H9 (cell line): ENCODE results near the gene BMP5. TPM values are rescaled to one million over a fixed set of nuclear protein-coding genes. Genes with fewer than 3 reads are reported as not detected.

ENCODE experiments used
- DNase-seq: peaks from one replicate; pipeline ENCODE4 v3.0.0-alpha.2; 2017
- H2AFZ ChIP-seq: one replicate; pipeline ENCODE4 v1.6.1; 2013; ENCODE audit warnings: mild to moderate bottlenecking, low read length, control low read depth, moderate library complexity
- H2AK5ac ChIP-seq: 2 replicates; pipeline ENCODE4 v1.6.1; 2013; ENCODE audit warnings: low read length, control low read depth, mixed read lengths; ENCODE audit not compliant: insufficient read length
- H2BK120ac ChIP-seq: one replicate; pipeline ENCODE4 v1.6.1; 2013; ENCODE audit warnings: low read depth, mild to moderate bottlenecking, low read length, control low read depth, inconsistent platforms; ENCODE audit not compliant: poor library complexity, severe bottlenecking
- H2BK12ac ChIP-seq: 2 replicates; pipeline ENCODE4 v1.6.1; 2013; ENCODE audit warnings: low read length, control low read depth, mixed read lengths, low read depth; ENCODE audit not compliant: insufficient read length
- H2BK15ac ChIP-seq: 2 replicates; pipeline ENCODE4 v1.6.1; 2013; ENCODE audit warnings: low read depth, low read length, control low read depth
- H2BK20ac ChIP-seq: one replicate; pipeline ENCODE4 v1.6.1; 2013; ENCODE audit warnings: low read depth, mild to moderate bottlenecking, low read length, control low read depth, inconsistent platforms; ENCODE audit not compliant: poor library complexity, severe bottlenecking
- H2BK5ac ChIP-seq: 2 replicates; pipeline ENCODE4 v1.6.1; 2013; ENCODE audit warnings: low read length, control low read depth, mixed read lengths; ENCODE audit not compliant: insufficient read length
- H3K14ac ChIP-seq: 2 replicates; pipeline ENCODE4 v1.6.1; 2013; ENCODE audit warnings: low read length, control low read depth; ENCODE audit not compliant: insufficient read depth
- H3K18ac ChIP-seq: 2 replicates; pipeline ENCODE4 v1.6.1; 2013; ENCODE audit warnings: low read depth, mild to moderate bottlenecking, mixed read lengths, low read length, control low read depth; ENCODE audit not compliant: insufficient read length
- H3K23ac ChIP-seq: 2 replicates; pipeline ENCODE4 v1.6.1; 2013; ENCODE audit warnings: low read length, control low read depth, mixed read lengths, low read depth; ENCODE audit not compliant: insufficient read length
- H3K23me2 ChIP-seq: 2 replicates; pipeline ENCODE4 v1.6.1; 2013; ENCODE audit warnings: low read depth, mild to moderate bottlenecking, mixed read lengths, low read length, control low read depth; ENCODE audit not compliant: insufficient read length, poor library complexity, severe bottlenecking
- H3K27ac ChIP-seq: 2 replicates; pipeline ENCODE4 v1.5.1; 2013; ENCODE audit warnings: low read length, control low read depth, mixed read lengths, low read depth; ENCODE audit not compliant: insufficient read length
- H3K27me3 ChIP-seq: 2 replicates; pipeline ENCODE4 v1.6.1; 2013; ENCODE audit warnings: low read length, control low read depth, inconsistent platforms; ENCODE audit not compliant: insufficient read depth
- H3K4ac ChIP-seq: 2 replicates; pipeline ENCODE4 v1.6.1; 2013; ENCODE audit warnings: low read depth, mild to moderate bottlenecking, control low read depth, inconsistent platforms, low read length, moderate library complexity
- H3K4me1 ChIP-seq: 2 replicates; pipeline ENCODE4 v1.6.1; 2013; ENCODE audit warnings: low read length, control low read depth, inconsistent platforms; ENCODE audit not compliant: insufficient read depth
- H3K4me2 ChIP-seq: 2 replicates; pipeline ENCODE4 v1.6.1; 2013; ENCODE audit warnings: low read length, control low read depth, mixed read lengths; ENCODE audit not compliant: insufficient read length, insufficient read depth
- H3K56ac ChIP-seq: 2 replicates; pipeline ENCODE4 v1.6.1; 2013; ENCODE audit warnings: low read depth, mild to moderate bottlenecking, mixed read lengths, low read length, control low read depth; ENCODE audit not compliant: insufficient read length
- H3K79me1 ChIP-seq: 2 replicates; pipeline ENCODE4 v1.6.1; 2013; ENCODE audit warnings: low read depth, mild to moderate bottlenecking, moderate library complexity, low read length, control low read depth, inconsistent platforms; ENCODE audit not compliant: insufficient read depth, poor library complexity, severe bottlenecking
- H3K79me2 ChIP-seq: 2 replicates; pipeline ENCODE4 v1.6.1; 2013; ENCODE audit warnings: low read length, control low read depth, inconsistent platforms; ENCODE audit not compliant: insufficient read depth
- H3K9ac ChIP-seq: 2 replicates; pipeline ENCODE4 v1.6.1; 2013; ENCODE audit warnings: low read length, control low read depth, mixed read lengths; ENCODE audit not compliant: insufficient read length; ENCODE audit errors: extremely low read depth
- H3K9me3 ChIP-seq: one replicate; pipeline ENCODE4 v1.6.1; 2013; ENCODE audit warnings: low read depth, low read length, inconsistent platforms; ENCODE audit not compliant: control insufficient read depth
- H3T11ph ChIP-seq: one replicate; pipeline ENCODE4 v1.6.1; 2013; ENCODE audit warnings: mild to moderate bottlenecking, low read length, control low read depth, inconsistent platforms
- H4K20me1 ChIP-seq: one replicate; pipeline ENCODE4 v1.6.1; 2013; ENCODE audit not compliant: control insufficient read depth, insufficient read length, insufficient read depth
- H4K5ac ChIP-seq: 2 replicates; pipeline ENCODE4 v1.6.1; 2013; ENCODE audit warnings: low read depth, mild to moderate bottlenecking, mixed read lengths, low read length, control low read depth; ENCODE audit not compliant: insufficient read length
- H4K8ac ChIP-seq: replicated peaks from 2 replicates; pipeline ENCODE4 v1.6.1; 2013; ENCODE audit warnings: low read length, control low read depth, mixed read lengths, low read depth; ENCODE audit not compliant: insufficient read length
- H4K91ac ChIP-seq: 2 replicates; pipeline ENCODE4 v1.6.1; 2013; ENCODE audit warnings: low read depth, mild to moderate bottlenecking, moderate library complexity, mixed read lengths, low read length, control low read depth; ENCODE audit not compliant: insufficient read length
- H3K27ac Mint-ChIP-seq, 3 experiments: 2 replicates in 2 of 3; 3 replicates in 1 of 3; pipeline ENCODE4 v1.8.0; 2020 to 2021; ENCODE audit warnings: mixed read lengths in 3 of 3, mild to moderate bottlenecking in 1 of 3, moderate library complexity in 1 of 3
- H3K27me3 Mint-ChIP-seq: 2 replicates; pipeline ENCODE4 v1.8.0; 2021; ENCODE audit warnings: low read depth, mild to moderate bottlenecking, moderate library complexity, mixed read lengths
- H3K36me3 Mint-ChIP-seq, 3 experiments: 2 replicates in 2 of 3; 3 replicates in 1 of 3; pipeline ENCODE4 v1.8.0; 2020 to 2021; ENCODE audit warnings: low read depth in 3 of 3, mixed read lengths in 3 of 3; ENCODE audit not compliant: insufficient read depth in 1 of 3
- H3K4me1 Mint-ChIP-seq, 2 experiments: 2 replicates each; pipeline ENCODE4 v1.8.0; 2020; ENCODE audit warnings: mixed read lengths in 2 of 2
- H3K4me3 Mint-ChIP-seq, 2 experiments: 2 replicates in 1 of 2; 3 replicates in 1 of 2; pipeline ENCODE4 v1.8.0; 2020 to 2021; ENCODE audit warnings: mild to moderate bottlenecking in 2 of 2, mixed read lengths in 2 of 2, moderate library complexity in 1 of 2
- H3K9me3 Mint-ChIP-seq, 2 experiments: 2 replicates in 1 of 2; 3 replicates in 1 of 2; pipeline ENCODE4 v1.8.0; 2020; ENCODE audit warnings: mild to moderate bottlenecking in 2 of 2, mixed read lengths in 2 of 2, moderate library complexity in 1 of 2
- WGBS: extraction: QIAGEN DNeasy Blood & Tissue Kit; methylation state at CpG from one replicate; pipeline ENCODE4 v1.1.7; 2013; ENCODE audit warnings: missing lambda C conversion rate, low lambda C conversion rate, mixed read lengths; ENCODE audit not compliant: insufficient read length; ENCODE audit errors: extremely low coverage; 5-methylcytosine and 5-hydroxymethylcytosine counted together
- total RNA-seq: library from RNA; stranded (reverse); gene quantifications from 2 replicates; pipeline ENCODE4 v1.2.1, GENCODE V29; 2021
- TF ChIP-seq, protein P1 (sequence below): fragments of 200-600 bp; sonication (generic); conservative IDR thresholded peaks from 3 replicates; pipeline ENCODE4 v1.8.0; 2021; ENCODE audit warnings: antibody characterized with exemption, mild to moderate bottlenecking

The BMP5 gene
- total RNA-seq, 1 experiment from 2014 or later, result not detected

GRCh38 chr6:55853008-55854001, 22.1 kb downstream of the BMP5 start:
- H3K4me1 ChIP-seq, result no peaks in the 10 kb centered on the region
- H3T11ph ChIP-seq, result no peak overlapping the region
- H3K79me1 ChIP-seq, result no peaks in the 10 kb centered on the region
- H3K23me2 ChIP-seq, result no peaks in the 10 kb centered on the region
- no peak overlapping the region for H4K5ac ChIP-seq
- no peak overlapping the region for H2BK15ac ChIP-seq
- H3K79me2 ChIP-seq, result no peaks in the 10 kb centered on the region
- H3K9me3 ChIP-seq, result no peaks in the 10 kb centered on the region
- H3K56ac ChIP-seq, result no peak overlapping the region
- DNase-seq, result no peak
- H3K23ac ChIP-seq, result no peak overlapping the region
- TF ChIP-seq, protein P1, sequence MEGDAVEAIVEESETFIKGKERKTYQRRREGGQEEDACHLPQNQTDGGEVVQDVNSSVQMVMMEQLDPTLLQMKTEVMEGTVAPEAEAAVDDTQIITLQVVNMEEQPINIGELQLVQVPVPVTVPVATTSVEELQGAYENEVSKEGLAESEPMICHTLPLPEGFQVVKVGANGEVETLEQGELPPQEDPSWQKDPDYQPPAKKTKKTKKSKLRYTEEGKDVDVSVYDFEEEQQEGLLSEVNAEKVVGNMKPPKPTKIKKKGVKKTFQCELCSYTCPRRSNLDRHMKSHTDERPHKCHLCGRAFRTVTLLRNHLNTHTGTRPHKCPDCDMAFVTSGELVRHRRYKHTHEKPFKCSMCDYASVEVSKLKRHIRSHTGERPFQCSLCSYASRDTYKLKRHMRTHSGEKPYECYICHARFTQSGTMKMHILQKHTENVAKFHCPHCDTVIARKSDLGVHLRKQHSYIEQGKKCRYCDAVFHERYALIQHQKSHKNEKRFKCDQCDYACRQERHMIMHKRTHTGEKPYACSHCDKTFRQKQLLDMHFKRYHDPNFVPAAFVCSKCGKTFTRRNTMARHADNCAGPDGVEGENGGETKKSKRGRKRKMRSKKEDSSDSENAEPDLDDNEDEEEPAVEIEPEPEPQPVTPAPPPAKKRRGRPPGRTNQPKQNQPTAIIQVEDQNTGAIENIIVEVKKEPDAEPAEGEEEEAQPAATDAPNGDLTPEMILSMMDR, result no peak
- no peak overlapping the region for H2AFZ ChIP-seq
- Mint-ChIP-seq H3K36me3 (no peaks in the 10 kb centered on the region), H3K4me3 (no peak overlapping the region), H3K4me1 (no peaks in the 10 kb centered on the region), H3K27ac (no peak overlapping the region), H3K27me3 (no peaks in the 10 kb centered on the region), H3K9me3 (no peaks in the 10 kb centered on the region)
- H3K27ac ChIP-seq, result no peak overlapping the region
- no peak overlapping the region for H3K18ac ChIP-seq
- H2BK5ac ChIP-seq, result no peak overlapping the region
- no peak overlapping the region for H3K14ac ChIP-seq
- H3K27me3 ChIP-seq, result no peaks in the 10 kb centered on the region
- H3K9ac ChIP-seq, result no peak overlapping the region
- H2BK120ac ChIP-seq, result no peak overlapping the region
- no CpG with 5 or more reads among the region's 7 CpGs for WGBS
- H4K20me1 ChIP-seq, result no peaks in the 10 kb centered on the region
- no peak overlapping the region for H3K4me2 ChIP-seq
- H4K8ac ChIP-seq, result no peak overlapping the region
- H3K4ac ChIP-seq, result no peak overlapping the region
- no peak overlapping the region for H2AK5ac ChIP-seq
- H2BK12ac ChIP-seq, result no peak overlapping the region
- H4K91ac ChIP-seq, result no peak overlapping the region
- no peak overlapping the region for H2BK20ac ChIP-seq
